Stimulated activated CD4-positive, alpha-beta T cell treated with anti-CD3 and anti-CD28 coated beads, TNF-alpha, amount 100 ng/mL, for 4 hours (primary cell): ENCODE data around the gene ZNF598.
"Not testable (repeated sequence)": the region's sequence is repeated elsewhere in the genome, so short reads cannot be mapped to it uniquely, and the experiment has no call there.

Source experiments
- DNase-seq, 3 experiments: peaks; one replicate each; pipeline ENCODE4 v3.0.0-alpha.2; 2020; ENCODE audit warnings: low read depth in 3 of 3

ZNF598 gene

DNA sequence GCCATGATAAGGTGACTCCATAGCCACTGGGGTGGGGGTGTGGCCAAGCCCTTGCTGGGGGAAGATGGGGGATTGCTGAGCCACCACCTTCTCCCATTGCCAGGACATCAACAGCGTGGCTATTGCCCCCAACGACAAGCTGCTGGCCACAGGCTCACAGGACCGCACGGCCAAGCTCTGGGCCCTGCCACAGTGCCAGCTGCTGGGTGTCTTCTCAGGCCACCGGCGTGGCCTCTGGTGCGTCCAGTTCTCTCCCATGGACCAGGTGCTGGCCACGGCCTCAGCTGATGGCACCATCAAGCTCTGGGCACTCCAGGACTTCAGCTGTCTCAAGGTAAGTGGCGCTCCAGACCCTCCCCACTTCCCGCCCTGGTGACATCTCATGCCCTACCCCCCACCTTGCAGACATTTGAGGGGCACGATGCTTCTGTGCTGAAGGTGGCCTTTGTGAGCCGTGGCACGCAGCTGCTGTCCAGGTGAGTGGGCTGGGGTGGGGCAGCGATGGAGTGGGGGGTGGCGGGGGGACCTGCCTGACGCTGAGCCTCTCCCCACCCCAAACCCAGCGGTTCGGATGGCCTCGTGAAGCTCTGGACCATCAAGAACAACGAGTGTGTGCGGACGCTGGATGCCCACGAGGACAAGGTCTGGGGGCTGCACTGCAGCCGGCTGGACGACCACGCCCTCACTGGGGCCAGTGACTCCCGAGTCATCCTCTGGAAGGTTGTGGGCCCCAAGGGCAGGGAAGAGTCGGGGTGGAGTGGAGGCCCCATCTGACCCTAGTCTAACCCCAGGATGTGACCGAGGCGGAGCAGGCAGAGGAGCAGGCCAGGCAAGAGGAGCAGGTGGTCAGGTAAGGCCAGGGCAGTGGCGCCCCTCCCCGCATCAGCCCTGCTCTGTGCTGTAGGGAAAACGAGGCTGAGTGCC lies 32.4 kb downstream of the ZNF598 start:
- no peak for DNase-seq

DNA sequence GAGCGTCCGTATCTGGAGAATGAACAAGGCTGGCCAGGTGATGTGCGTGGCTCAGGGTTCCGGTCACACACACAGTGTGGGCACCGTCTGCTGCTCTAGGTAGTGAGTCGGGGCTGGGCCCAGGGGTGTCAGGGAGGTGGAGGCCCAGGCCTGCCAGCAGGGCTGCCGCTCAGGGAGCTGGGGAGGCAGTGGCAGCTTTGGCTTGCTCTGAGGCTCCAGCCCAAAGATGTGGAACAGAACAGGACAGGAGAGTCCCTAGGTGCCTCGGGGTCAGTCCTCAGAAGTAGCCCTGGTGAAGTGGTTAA lies 33.5 kb downstream of the ZNF598 start:
- DNase-seq = no peak

- DNase-seq = no peak
Measured at GRCh38 chr16:1975432-1976215, 34.0 kb downstream of the ZNF598 start.

- no peak for DNase-seq
Measured at GRCh38 chr16:1974157-1975070, 35.2 kb downstream of the ZNF598 start.

- DNase-seq = no peak
Measured at GRCh38 chr16:1973461-1974156, 36.0 kb downstream of the ZNF598 start.

- no peak for DNase-seq
Measured at GRCh38 chr16:1972490-1972877, 37.1 kb downstream of the ZNF598 start.

- peak; percentile 90 to 92 (median 91) for DNase-seq
Measured at GRCh38 chr16:1971796-1972489, 37.7 kb downstream of the ZNF598 start, which contains the start of gene TBL3. TBL3 (plus strand) TSS chr16:1972053; CDS start chr16:1972165, 112 bp downstream.

GRCh38 chr16:1968146-1968953 lies 41.3 kb downstream of the ZNF598 start:
- DNase-seq = no peak

DNA sequence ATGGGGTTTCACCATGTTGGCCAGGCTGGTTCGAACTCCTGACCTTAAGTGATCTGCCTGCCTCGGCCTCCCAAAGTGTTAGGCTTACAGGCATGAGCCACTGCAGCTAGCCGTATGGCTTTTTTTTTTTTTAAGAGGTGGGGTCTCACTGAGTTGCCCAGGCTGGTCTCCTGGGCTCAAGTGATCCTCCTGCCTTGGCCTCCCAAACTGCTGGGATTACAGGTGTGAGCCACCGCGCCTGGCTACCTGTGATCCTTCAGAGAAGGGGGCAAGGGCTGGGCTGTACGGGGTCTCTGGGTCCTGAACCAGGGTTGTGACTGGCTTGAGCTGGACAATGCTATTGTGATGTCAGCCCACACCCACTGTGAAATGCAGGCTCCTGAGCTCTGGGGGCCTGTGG lies 43.2 kb downstream of the ZNF598 start, which contains the start of gene RNF151:
Gene RNF151, plus strand, starts transcription at position 397 of the 400 bp plus-strand sequence. CDS start 26 bp downstream, outside the sequence.
- DNase-seq = no peak

DNA sequence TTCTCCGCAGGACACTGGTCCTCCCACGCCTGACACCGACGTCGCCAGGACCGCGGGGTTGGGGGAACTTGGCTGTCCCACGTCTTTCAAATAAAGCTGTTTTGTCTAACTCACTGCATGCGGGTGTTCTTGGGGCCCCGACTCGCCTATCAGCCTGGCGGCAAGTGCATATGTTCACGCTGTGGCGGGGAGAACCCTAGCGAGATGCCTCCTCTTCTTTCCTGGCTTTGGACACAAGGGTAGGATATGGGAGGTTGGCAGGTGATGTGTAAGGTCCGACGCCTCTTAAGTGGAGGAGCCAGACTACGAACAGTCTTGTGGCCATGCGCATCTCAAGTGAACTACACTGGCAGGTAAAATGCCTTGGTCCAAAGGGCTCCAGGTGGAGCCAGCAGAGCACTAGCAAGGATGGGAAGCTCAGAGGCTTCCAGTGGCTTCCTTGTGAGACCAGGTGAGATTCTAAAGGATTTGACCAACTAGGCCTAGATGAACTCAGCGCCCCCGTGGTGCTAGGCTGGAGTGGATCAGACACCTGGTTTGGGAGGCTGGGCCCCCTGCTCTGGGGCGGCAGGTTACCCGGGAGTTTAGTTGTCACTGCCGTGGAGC lies 44.1 kb downstream of the ZNF598 start:
- no peak for DNase-seq

DNA sequence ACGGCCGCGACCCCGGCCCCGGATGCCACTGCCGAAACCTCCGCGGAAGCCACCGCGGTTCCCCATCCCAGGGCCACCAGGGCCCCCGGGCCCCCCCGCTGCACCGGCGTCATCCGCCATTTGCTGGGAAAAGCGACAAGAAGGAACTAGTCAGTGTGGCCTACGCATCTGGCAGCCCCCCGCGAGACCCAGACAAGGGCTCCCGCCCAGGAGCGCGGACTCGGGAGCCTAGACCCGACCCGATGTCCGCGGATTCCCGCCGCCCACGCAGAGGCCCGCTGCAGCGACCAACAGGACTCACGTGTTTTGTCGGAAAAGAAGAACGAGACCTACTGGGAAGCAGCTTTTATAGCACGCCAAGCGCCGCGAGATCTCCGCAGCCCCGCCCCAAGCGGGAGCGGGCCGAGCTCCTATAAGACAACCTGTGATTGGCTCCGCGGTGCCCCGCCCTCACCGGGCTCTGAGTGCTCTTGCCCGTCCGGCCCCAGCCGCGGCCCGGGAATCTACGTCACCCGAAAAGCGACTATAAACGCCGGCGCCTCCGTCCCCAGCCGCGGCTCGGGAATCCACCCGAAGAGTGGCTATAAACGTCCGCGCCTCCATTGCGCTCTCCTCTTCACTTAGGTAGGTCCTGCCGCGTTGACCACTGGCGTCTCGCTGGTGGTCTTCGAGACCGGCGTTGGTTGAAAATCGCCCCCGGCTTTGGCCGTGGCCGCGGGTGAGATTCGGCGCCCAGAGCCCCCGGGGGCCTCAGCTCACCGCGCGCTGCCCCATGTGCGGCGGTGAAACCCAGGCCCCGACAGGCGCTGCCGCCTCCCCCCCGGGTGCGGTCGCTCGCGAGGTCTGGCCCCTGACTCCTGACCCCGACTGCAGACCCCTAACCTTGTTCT lies 44.9 kb downstream of the ZNF598 start, which contains the start of gene RPS2:
Gene RPS2, minus strand, starts transcription at position 321 of the 890 bp plus-strand sequence. Its CDS starts 201 bp downstream, at position 120.
- DNase-seq = peak; percentile 94 to 99 (median 95)

DNA sequence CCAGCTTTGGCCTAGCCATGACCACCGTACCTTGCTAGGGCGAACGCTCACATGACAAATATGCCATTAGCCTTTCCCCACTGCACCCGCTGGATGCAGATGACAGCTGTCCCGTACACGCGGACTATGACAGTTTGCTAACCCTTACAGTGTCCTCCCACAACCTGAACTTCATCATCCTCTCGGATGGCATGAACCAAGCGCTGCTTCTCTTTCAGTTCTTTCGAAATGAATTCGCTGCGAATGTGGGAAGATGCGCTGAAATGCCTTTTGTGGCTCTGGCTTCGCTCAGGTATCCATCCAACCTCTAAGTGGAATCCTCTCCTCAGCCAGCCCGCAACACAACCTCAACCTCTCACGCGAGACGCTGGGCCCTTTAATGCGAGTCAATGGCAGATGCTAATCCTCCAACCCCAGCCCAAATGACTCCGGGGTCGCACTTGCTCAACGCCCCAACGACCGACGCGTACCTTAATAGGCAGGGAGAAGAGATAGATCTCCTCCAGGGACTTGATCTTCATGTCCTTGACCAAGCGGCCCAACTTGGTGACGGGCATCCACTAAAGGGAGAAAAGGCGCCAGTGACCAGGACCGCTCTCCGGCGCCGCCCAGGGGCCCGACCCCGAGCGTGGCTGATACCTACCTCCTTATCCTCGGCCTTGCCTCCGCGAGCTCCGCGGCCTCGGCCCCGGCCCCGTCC lies 45.7 kb downstream of the ZNF598 start:
- no peak for DNase-seq

DNA sequence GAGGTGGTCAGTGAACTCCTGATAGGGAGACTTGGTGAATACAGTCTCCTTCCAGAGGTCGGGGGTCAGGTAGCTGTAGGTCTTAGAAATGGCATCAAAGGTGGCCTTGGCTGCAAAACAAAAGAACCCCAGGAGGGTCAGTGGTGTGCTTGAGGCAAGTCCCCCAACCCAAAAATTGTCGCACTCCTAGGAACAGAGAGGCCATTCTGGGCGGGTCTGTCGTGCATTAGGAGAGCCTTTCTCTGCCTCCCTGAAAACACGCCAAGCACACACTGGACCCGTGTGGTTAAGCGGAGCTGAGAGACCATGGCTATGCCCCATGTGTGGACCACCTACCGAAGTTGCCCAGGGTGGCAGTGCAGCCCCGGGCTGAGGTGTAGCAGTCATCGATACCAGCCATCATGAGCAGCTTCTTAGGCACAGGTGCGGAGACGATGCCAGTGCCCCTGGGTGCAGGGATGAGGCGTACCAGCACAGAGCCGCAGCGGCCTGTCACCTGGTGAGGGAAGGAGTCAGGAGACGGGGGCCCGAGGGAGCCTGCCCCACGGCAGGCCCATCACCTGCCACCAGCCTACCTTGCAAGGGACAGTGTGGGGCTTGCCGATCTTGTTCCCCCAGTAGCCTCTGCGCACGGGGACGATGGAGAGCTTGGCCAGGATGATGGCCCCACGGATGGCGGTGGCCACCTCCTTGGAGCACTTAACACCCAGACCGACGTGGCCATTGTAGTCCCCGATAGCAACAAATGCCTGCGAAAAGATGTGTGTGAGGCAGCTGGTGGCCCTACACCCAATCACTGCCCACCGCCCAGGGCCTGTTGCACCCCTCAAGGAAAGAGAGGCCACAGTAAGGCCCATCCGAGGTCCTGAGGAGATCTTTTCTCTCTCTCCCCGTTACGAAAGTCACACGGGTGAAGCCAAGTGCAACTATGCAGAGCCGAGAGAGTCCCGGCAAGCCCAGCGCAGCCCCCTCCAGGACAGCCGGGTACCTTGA lies 47.2 kb downstream of the ZNF598 start:
- not testable (repeated sequence) for DNase-seq

- no peak for DNase-seq
Measured at GRCh38 chr16:1961651-1962067, 48.0 kb downstream of the ZNF598 start.

- no peak for DNase-seq
Measured at GRCh38 chr16:1960665-1961630, 48.7 kb downstream of the ZNF598 start.
